ENCODE measurements around the gene HOXA7.

The HOXA7 gene

DNA sequence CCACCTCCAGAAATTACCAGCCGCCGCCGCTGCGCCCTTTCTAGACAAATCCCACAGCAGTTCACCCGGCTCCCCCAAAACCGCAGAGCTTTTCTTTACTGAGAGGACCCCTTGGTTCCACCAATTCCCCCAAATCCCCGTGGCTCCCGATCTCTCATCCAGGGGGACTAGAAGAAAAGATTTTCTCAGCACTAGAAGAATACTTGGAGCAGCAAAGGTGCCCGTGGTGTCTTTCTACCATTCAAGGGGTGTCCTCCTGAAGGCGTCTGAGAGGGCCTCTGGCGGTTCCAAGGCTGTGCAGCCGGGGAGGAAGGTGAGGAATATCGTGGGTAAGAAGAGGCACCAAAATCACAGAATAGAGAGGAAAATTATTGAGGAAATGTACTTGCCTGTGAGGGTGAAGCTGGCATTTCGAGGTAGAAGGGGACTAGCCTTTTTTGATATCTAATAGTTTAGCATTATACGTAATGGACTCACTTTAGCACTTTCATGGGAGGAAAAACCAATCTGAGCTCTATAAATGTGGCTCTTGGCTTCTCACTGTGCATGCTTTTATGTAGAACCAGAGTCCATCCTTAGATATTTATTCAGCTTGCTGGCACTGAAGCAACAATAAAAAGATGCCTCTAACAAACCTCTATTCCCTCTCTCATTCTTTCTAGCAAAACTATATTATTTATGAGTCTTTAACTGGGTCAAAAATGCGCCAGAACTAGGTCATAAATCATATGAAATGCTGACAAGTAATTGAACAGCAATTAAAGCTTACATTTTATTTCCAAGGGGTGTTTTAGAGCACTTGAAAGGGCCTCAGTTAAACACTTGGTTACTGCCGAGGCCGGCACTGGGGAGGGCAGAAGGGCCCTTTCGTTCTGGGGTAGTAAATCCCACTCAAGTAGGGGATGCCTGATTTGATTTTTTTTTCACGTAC is 40.2 kb downstream of the HOXA7 start:
- DNase-seq, result no peak

- no peak for DNase-seq
These were observed 41.1 kb downstream of the HOXA7 start for GRCh38 chr7:27115221-27116026.

- DNase-seq, result no peak
These were observed 41.6 kb downstream of the HOXA7 start for GRCh38 chr7:27114881-27115220.

DNA sequence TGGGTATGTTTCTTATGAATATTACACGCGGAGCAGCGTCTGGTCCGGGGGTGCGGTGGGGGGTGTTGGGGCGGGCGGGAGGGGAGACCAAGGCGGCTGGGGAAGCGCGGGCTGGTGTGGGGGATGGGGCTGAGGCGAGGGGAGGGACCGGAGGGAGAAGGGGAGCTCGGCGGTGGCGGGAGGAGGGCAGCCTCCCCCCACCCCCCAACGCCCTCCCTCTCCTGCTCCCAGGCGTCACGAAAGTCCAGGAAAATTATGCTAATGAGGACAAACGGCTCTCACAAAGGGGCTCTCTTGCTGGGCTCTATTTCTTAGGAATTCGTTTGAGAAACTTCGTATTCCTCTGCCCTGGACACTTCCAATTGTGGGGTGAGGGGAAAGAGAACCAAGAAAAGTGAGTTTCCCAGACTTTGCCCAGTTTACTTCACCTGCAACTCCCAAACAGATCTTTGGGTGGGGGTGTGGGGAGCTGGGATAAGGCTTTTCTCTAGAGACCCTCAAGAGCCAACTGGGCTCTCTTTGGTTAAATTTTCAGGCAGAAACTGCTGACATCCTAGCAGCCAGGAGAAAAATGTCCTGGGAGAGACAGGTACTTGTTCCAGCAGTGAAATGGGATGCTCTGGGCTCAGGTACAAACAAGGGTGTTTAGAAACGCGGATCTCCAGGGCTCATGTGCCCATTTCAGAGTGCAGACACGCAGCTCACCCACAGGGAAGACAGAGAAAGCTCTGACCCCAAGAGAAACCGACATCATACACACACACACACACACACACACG is 42.3 kb downstream of the HOXA7 start:
- DNase-seq, result no peak

DNA sequence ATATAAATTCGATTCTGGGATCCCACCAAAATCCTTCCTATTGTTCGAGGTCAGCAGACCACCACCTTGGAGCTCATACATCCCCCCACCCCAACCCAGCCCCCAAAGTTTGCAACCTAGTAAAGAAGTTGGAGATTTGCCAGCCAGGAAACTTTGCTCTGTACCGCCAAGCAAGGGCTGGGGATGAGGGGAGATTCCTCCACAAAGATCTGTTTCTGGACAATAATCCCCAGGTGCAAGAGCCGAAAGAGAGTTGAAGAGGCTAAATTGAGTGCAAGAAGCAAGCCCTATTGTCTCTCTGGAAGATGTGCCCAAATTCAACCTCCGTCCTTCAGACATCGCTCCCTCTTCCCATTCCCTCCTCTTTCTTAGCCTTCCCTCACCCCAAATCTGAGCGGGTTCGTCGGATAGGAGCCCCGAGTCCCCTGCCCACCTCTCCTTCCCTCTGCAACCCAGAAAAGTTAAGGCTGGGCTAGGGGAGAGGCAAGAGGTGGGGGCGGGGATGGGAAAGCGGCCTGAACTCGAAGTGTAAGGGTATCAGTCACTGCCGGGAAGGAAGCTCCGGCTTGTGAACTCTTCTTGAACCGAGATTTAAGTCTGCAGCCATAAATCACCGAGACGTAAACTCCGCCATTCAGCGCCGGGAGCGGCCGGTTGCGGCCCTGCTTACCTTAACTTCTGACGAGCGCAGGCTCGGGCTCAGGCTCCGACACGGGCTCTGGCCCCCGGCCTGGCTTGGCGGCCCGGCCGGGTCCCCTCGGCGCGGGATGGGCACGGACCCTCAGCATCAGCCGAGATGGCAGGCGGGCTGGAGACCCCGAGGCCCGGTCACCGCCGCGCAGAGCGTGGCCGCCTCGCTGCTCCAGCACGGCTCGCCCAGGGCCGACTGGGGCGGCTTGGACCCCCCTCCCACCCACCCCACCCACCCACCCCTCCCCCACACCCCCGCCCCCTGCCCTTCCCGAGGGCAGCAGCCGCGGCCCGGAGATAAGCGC is 43.2 kb downstream of the HOXA7 start:
- no peak for DNase-seq

- no peak for DNase-seq
These were observed 44.1 kb downstream of the HOXA7 start for GRCh38 chr7:27112361-27112760.

DNA sequence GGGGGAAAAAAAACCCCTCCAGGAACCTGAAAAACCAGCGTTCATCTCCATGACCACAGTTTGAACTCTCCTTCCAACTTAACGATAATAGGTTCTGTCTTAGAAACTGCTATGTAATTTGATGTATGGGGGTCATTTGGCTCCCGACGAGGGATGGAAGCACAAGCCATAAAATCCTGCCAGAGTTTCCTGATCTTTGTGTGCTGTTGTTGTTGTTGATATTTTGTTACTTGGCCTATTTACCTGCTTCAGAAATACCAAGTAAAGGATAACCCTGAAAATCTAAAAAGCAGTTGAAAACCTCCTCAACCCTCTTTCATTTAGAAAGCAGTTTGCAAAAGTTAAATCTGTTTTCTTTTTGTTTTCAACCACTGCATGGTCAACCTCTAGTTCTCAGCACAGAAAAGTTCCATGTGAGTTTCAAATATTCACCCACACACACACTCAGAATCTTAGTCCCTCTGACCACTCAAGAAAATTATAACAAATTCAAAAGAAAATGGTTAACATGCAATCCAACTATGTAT is 44.7 kb downstream of the HOXA7 start:
- no peak for DNase-seq

DNA sequence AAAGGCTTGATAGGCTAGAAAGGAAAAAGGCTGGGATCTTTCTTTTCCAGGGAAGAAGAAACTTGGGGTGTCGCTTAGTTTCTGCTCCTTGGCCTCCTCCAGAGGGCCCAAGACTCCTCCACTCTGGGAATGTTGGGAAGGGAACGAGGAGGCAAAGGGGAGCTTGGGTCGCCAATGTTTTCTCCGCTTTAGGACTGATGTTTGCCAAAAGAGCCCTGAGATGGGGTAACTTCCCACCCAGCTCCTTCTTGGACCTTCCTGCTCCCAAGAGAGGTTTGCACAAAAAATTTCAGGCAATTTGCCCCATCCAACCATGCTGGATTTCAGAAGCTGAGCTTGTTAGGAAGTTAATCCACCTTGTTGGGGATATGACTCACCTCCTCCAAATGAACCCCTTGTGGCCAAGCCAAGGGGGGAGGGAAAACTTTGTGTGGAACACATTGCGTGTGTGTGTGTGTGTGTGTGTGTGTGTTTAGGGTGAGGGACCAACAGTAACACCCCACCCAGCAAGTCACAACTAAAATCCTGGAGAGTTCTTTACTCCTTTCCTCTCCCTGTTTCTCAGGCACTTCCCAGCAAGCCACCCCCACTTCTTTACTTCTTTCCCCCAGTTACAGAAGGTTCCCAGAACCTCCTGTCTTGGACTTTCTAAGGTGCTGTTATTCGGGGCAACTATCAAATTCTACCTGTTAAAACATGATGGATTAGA is 45.3 kb downstream of the HOXA7 start:
- DNase-seq, result no peak

DNA sequence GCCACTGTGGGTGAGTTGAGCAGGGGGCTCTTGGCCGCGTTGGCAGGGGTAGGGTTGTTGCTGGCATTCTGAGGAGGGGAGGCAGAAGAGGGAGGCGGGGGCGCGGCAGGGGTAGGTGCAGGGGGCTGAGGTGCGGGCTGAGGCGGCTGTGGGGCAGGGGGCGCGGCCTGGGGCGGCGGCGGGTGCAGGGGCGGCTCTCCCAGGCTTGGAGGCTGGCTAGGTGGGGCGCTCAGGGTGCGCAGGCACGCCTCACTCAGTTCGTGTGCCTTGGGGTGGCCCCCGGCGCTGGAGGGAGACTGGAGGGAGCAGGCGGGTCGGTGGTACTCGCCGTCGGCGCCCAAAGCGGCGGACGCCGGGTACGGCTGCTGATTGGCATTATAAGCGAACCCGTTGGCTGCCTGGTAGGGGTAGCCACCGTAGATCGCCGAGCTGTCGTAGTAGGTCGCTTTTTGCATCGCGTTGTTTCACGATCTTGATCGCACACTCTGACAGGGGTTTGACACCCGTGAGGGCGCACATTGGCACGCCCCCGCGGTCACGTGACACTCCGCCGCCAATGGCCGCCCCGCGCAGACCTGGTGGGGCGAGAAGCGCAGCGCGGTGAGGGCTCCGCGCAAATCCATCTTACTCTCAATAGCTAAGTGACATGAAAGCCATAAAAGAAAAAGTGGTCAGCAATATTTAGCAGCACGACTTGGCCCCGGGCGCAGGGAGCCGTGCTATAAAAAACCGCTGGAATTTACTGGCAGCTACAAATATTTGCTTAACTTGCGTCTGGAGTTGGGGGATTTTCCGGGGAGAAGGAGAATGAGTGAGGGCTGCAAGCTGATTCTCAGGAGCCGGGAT is 46.1 kb downstream of the HOXA7 start:
- no peak for DNase-seq

GRCh38 chr7:27109466-27110185 is 46.8 kb downstream of the HOXA7 start:
- no peak for DNase-seq

GRCh38 chr7:27108390-27109127 is 47.9 kb downstream of the HOXA7 start:
- DNase-seq, result no peak

GRCh38 chr7:27107391-27108381 is 48.8 kb downstream of the HOXA7 start:
- DNase-seq, result no peak

GRCh38 chr7:27106901-27107240 is 49.6 kb downstream of the HOXA7 start:
- no peak for DNase-seq

GRCh38 chr7:27106181-27106900 is 50.1 kb downstream of the HOXA7 start:
- no peak for DNase-seq

DNA sequence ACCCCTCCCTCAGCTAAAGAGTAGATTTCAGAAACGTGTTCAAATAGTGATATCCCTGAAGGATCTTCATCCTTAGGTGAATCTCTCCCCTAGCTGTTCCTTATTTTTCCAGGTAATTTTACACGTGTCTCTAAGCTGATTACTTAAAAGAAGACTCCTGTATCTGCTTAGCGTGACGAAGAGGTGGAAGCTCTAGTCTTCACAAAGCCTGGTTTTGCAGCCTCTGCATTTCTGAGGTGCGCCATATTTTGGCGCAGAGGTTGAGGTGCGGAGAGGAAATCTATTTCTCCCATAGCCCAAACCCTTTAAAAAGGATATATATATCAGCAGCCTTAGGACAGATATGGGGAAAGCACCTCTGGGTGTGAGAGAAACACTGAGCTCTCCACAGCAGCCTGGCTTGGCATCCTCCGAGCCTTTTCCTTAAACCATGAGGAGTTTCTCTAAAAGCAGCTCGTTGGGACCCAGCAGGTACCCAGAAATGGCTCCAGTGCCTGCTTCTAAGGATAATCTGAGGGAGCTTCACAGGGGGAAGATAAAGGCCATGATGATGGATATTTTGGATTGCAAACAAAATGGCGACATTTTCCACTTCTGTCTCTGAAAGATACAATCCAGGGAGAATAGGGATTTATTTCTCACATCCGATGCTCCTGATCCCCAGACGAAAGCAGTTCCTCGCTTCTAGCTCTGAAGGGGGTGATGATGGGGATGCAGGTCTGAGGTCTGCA is 51.0 kb downstream of the HOXA7 start:
- no peak for DNase-seq

Measured in activated CD8-positive, alpha-beta memory T cell treated with anti-CD3 and anti-CD28 coated beads for 24 hours (primary cell).